Liver (tissue), 3 donors: Measurements from ENCODE around the gene TAF6L.

Source experiments
- CTCF ChIP-seq: fragments of 150-350 bp; IDR thresholded peaks from 2 replicates; pipeline ENCODE4 v1.5.1; 2017; ENCODE audit warnings: improper control_type of control experiment, low read depth, low read length; ENCODE audit not compliant: missing input control
- FOXA1 ChIP-seq: IDR thresholded peaks from 2 replicates; pipeline ENCODE4 v1.6.1; 2016; ENCODE audit warnings: antibody characterized with exemption
- FOXA2 ChIP-seq: IDR thresholded peaks from 2 replicates; pipeline ENCODE4 v1.6.1; 2016; ENCODE audit warnings: antibody characterized with exemption
- JUND ChIP-seq, 2 donors: IDR thresholded peaks; 2 replicates each; pipeline ENCODE4 v1.6.1; 2016; ENCODE audit warnings: antibody characterized with exemption in 2 of 2
- TF ChIP-seq, protein P1 (sequence below): IDR thresholded peaks from 2 replicates; pipeline ENCODE4 v1.6.1; 2016; ENCODE audit warnings: antibody characterized with exemption
- TF ChIP-seq, protein P2 (sequence below): IDR thresholded peaks from 2 replicates; pipeline ENCODE4 v1.6.1; 2016; ENCODE audit warnings: antibody characterized with exemption, mild to moderate bottlenecking
- donor health status: healthy.
- donor health status: healthy.

DNA sequence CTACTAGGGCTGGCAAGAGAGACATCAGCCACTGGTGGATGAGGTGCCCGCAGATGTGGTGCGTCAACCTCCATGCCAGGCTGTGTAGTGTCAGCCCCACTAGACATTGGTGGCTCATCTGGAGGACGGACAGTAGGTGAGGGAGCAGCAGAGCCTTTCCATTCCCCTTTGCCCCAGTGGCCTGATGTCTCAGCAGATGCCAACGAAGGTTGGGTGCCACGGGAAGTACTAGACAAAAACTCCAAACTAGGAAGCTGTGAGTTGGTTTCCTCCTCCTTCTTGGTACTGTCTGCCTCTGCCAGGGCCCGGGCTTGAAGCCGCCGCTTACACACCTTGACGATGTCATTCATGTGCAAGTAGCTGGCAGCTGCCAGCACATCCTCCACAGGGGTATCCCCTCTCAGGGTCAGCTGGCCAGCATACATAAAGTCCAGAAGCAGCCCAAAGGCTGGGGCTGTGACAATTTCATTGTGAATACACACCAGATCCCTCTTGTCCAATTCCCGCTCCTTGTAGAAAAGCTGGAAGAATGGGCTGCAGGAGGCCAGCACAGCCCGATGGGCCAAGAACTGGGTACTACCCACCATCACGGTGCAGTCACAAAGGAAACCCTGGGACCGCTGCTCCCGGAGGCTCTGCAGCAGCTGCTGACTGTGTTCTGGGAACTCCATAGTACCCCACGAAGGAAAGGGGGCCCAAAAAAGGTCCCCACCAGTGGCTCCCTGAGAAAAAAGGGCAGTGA lies 18.0 kb upstream of the TAF6L start:
- TF ChIP-seq, protein P1, sequence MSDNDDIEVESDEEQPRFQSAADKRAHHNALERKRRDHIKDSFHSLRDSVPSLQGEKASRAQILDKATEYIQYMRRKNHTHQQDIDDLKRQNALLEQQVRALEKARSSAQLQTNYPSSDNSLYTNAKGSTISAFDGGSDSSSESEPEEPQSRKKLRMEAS, result no peak
- TF ChIP-seq CTCF, result no peak
- TF ChIP-seq FOXA1, result no peak
- TF ChIP-seq, protein P2, sequence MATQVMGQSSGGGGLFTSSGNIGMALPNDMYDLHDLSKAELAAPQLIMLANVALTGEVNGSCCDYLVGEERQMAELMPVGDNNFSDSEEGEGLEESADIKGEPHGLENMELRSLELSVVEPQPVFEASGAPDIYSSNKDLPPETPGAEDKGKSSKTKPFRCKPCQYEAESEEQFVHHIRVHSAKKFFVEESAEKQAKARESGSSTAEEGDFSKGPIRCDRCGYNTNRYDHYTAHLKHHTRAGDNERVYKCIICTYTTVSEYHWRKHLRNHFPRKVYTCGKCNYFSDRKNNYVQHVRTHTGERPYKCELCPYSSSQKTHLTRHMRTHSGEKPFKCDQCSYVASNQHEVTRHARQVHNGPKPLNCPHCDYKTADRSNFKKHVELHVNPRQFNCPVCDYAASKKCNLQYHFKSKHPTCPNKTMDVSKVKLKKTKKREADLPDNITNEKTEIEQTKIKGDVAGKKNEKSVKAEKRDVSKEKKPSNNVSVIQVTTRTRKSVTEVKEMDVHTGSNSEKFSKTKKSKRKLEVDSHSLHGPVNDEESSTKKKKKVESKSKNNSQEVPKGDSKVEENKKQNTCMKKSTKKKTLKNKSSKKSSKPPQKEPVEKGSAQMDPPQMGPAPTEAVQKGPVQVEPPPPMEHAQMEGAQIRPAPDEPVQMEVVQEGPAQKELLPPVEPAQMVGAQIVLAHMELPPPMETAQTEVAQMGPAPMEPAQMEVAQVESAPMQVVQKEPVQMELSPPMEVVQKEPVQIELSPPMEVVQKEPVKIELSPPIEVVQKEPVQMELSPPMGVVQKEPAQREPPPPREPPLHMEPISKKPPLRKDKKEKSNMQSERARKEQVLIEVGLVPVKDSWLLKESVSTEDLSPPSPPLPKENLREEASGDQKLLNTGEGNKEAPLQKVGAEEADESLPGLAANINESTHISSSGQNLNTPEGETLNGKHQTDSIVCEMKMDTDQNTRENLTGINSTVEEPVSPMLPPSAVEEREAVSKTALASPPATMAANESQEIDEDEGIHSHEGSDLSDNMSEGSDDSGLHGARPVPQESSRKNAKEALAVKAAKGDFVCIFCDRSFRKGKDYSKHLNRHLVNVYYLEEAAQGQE, result no peak
- no peak for TF ChIP-seq FOXA2
- TF ChIP-seq JUND (IDR thresholded peaks at IDR 0.05), result no peak
